ENCODE measurements around the gene CRAMP1. TPM values are rescaled to one million over a fixed set of nuclear protein-coding genes. Genes with fewer than 3 reads are reported as not detected.

CRAMP1 gene
- total RNA-seq, 1 experiment from 2014 or later = 28.8 TPM

DNA sequence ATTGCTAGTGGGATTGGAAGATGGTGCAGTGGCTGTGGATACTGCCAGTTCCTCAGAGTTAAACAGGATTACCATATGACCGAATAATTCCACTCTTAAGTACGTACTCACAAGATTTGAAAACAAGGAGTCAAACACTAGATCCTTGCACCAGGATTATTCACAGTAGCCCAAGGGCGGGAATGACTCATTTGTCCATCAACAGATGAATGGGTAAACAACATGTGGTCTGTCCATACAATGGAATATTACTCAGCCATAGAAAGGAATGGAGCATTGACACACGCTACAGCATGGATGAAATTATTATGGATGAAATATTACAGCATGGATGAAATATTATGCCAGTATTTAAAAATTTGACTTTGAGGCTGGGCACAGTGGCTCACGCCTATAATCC is 84.7 kb downstream of the CRAMP1 start:
- Histone ChIP-seq H3K4me3 (ENCODE audit: low read depth in 2 of 2, low read length in 2 of 2) (no peak overlapping the region), H3K36me3 (ENCODE audit: control insufficient read depth, insufficient read depth, low read length) (peaks cover 21% of the 10 kb centered on the region), H3K9me3 (ENCODE audit: control insufficient read depth, insufficient read depth, low read depth, low read length) (no peaks in the 10 kb centered on the region), H3K27ac (ENCODE audit: low read length) (no peak overlapping the region), H3K4me1 (ENCODE audit: control insufficient read depth, insufficient read depth, low read length) (peaks cover 5% of the 10 kb centered on the region), H3K27me3 (ENCODE audit: control insufficient read depth, insufficient read depth, low read length) (no peaks in the 10 kb centered on the region)
- no peak for DNase-seq (ENCODE audit: low read depth, low spot score)
- in situ Hi-C loops (cut with HindIII; ENCODE audit: low pct_unique_long_range_greater_than_20kb, low sequenced_read_pairs) (no loop called here), intact Hi-C loops (cut with micrococcal nuclease; ENCODE audit: unreplicated experiment) (no loop called here)
- POLR2A ChIA-PET = no interaction called here
- ATAC-seq = peak; percentile 58
- CTCF ChIA-PET = no interaction called here
- TF ChIP-seq TCF7L2 (IDR thresholded peaks at IDR 0.05; ENCODE audit: low read depth, low read length) = no peak
- TF ChIP-seq POLR2AphosphoS5 (IDR thresholded peaks at IDR 0.05; ENCODE audit: low read depth, low read length) = no peak
- no peak for TF ChIP-seq SIN3A (IDR thresholded peaks at IDR 0.05; ENCODE audit: borderline replicate concordance, insufficient read depth, low read depth, low read length)
- no peak for TF ChIP-seq CTCF (IDR thresholded peaks at IDR 0.05)
- TF ChIP-seq REST (IDR thresholded peaks at IDR 0.05; ENCODE audit: insufficient read depth in 1 of 2, low read depth in 2 of 2, low read length in 1 of 2) = no peak
- no TSS peak for BruUV-seq (replicated peaks)

- no peak for TF ChIP-seq REST (IDR thresholded peaks at IDR 0.05; ENCODE audit: insufficient read depth in 1 of 2, low read depth in 2 of 2, low read length in 1 of 2)
- TF ChIP-seq TCF7L2 (IDR thresholded peaks at IDR 0.05; ENCODE audit: low read depth, low read length) = no peak
- no peak for TF ChIP-seq SIN3A (IDR thresholded peaks at IDR 0.05; ENCODE audit: borderline replicate concordance, insufficient read depth, low read depth, low read length)
- no peak for TF ChIP-seq POLR2AphosphoS5 (IDR thresholded peaks at IDR 0.05; ENCODE audit: low read depth, low read length)
- no peak for TF ChIP-seq CTCF (IDR thresholded peaks at IDR 0.05)
- H3K9me3 ChIP-seq (ENCODE audit: control insufficient read depth, insufficient read depth, low read depth, low read length) = no peaks in the 10 kb centered on the region
- ATAC-seq (no peak), DNase-seq (ENCODE audit: low read depth, low spot score) (no peak)
- H3K4me1 ChIP-seq (ENCODE audit: control insufficient read depth, insufficient read depth, low read length) = no peaks in the 10 kb centered on the region
- in situ Hi-C loops (cut with HindIII; ENCODE audit: low pct_unique_long_range_greater_than_20kb, low sequenced_read_pairs) (no loop called here), intact Hi-C loops (cut with micrococcal nuclease; ENCODE audit: unreplicated experiment) (no loop called here)
- BruUV-seq (replicated peaks) = no TSS peak
- H3K4me3 ChIP-seq (ENCODE audit: low read depth in 2 of 2, low read length in 2 of 2) = no peak overlapping the region
- ChIA-PET POLR2A (no interaction called here), CTCF (no interaction called here)
- H3K36me3 ChIP-seq (ENCODE audit: control insufficient read depth, insufficient read depth, low read length) = peaks cover 25% of the 10 kb centered on the region
- no peaks in the 10 kb centered on the region for H3K27me3 ChIP-seq (ENCODE audit: control insufficient read depth, insufficient read depth, low read length)
- no peak overlapping the region for H3K27ac ChIP-seq (ENCODE audit: low read length)
These were observed 86.5 kb downstream of the CRAMP1 start for GRCh38 chr16:1698680-1699079.
